Measurements from ENCODE around the gene TCF4. TPM values are rescaled to one million over a fixed set of nuclear protein-coding genes. Genes with fewer than 3 reads are reported as not detected.

The TCF4 gene
- polyA plus RNA-seq, 1 of the 3 experiments (the other 2 are of a cell fraction) = 39.1 TPM

DNA sequence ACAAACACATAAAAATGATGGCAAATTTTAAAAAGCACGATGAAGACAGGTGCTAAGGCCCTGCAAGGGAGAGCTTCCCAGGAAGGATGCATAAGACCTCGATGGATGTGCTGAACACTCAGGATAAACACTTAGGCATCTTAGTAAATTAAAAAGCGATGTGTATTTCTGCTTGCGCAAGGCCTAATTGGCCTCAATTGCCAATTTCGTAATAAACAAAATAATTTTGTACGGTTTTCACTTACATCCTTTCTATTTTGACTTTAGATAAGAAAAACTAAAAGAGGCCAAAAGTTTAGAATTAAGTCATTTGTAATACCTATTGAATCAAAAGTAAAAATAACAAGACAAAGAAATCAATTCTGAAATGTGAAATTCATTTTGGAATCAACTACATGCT, 189.1 kb downstream of the TCF4 start:
- Histone ChIP-seq H3K9me2 (no peaks in the 10 kb centered on the region), H3K9ac (no peak overlapping the region), H3K79me2 (ENCODE audit: insufficient read depth) (peaks cover 90% of the 10 kb centered on the region), H3K36me3 (replicated peaks in 1 of 2; ENCODE audit: control insufficient read depth in 1 of 2, insufficient read depth in 2 of 2, low read length in 1 of 2) (no peaks in the 10 kb centered on the region), H3K4me2 (0 out of 2 replicates have a peak overlapping the region, but pooled peaks have one; percentile 82), H3K4me1 (ENCODE audit: control insufficient read depth in 1 of 2, insufficient read depth in 2 of 2, low read depth in 1 of 2, low read length in 1 of 2) (peaks cover 21 to 34% of the 10 kb centered on the region in 2 experiments), H3K9me3 (no peaks in the 10 kb centered on the region), H3F3A (replicated peaks; ENCODE audit: insufficient read depth) (peaks cover 24% of the 10 kb centered on the region), H4K20me1 (ENCODE audit: insufficient read depth) (no peaks in the 10 kb centered on the region), H3K4me3 (ENCODE audit: low read depth in 2 of 2, low read length in 1 of 2) (no peak overlapping the region), H3K27ac (ENCODE audit: low read depth in 2 of 2, low read length in 1 of 2) (peak overlapping the region in 1 of 2 experiments; percentile 93; a peak in 2 of 4 replicates), H3K27me3 (ENCODE audit: insufficient read depth) (no peaks in the 10 kb centered on the region), H2AFZ (ENCODE audit: low read depth) (no peak overlapping the region)
- POLR2A ChIA-PET = no interaction called here
- no peak for DNase-seq
- CTCF ChIA-PET = interaction anchor here (0.7 kb wide), 1 partner anchor 152 kb away, joined by 3 read pairs; no protein-coding TSS in a partner anchor
- TF ChIP-seq MXI1 (IDR thresholded peaks at IDR 0.05; ENCODE audit: low read depth, low read length) (no peak), JUND (IDR thresholded peaks at IDR 0.05) (no peak), RFX5 (IDR thresholded peaks at IDR 0.05; ENCODE audit: low read length) (no peak), SIN3A (IDR thresholded peaks at IDR 0.05; ENCODE audit: borderline replicate concordance, low read depth, low read length) (no peak), POLR2AphosphoS5 (IDR thresholded peaks at IDR 0.05; ENCODE audit: low read depth, low read length) (no peak), YY1 (IDR thresholded peaks at IDR 0.05; ENCODE audit: low read depth) (no peak), RAD21 (IDR thresholded peaks at IDR 0.05; ENCODE audit: low read length) (no peak), TAF1 (IDR thresholded peaks at IDR 0.05; ENCODE audit: borderline replicate concordance, low read depth, low read length) (no peak), SMC3 (IDR thresholded peaks at IDR 0.05; ENCODE audit: low read depth, low read length) (no peak), MEF2A (IDR thresholded peaks at IDR 0.05; ENCODE audit: borderline replicate concordance, low read depth) (no peak), ELF1 (IDR thresholded peaks at IDR 0.05) (no peak), NFIC (IDR thresholded peaks at IDR 0.05; ENCODE audit: borderline replicate concordance) (no peak), EZH2phosphoT487 (IDR thresholded peaks at IDR 0.05; ENCODE audit: borderline replicate concordance, low read depth) (no peak), RCOR1 (IDR thresholded peaks at IDR 0.05; ENCODE audit: low read length) (no peak), FOXJ3 (CRISPR knock-in tag; IDR thresholded peaks at IDR 0.05) (no peak), GATA2 (CRISPR knock-in tag; IDR thresholded peaks at IDR 0.05) (no peak)
- TF ChIP-seq, protein P1, sequence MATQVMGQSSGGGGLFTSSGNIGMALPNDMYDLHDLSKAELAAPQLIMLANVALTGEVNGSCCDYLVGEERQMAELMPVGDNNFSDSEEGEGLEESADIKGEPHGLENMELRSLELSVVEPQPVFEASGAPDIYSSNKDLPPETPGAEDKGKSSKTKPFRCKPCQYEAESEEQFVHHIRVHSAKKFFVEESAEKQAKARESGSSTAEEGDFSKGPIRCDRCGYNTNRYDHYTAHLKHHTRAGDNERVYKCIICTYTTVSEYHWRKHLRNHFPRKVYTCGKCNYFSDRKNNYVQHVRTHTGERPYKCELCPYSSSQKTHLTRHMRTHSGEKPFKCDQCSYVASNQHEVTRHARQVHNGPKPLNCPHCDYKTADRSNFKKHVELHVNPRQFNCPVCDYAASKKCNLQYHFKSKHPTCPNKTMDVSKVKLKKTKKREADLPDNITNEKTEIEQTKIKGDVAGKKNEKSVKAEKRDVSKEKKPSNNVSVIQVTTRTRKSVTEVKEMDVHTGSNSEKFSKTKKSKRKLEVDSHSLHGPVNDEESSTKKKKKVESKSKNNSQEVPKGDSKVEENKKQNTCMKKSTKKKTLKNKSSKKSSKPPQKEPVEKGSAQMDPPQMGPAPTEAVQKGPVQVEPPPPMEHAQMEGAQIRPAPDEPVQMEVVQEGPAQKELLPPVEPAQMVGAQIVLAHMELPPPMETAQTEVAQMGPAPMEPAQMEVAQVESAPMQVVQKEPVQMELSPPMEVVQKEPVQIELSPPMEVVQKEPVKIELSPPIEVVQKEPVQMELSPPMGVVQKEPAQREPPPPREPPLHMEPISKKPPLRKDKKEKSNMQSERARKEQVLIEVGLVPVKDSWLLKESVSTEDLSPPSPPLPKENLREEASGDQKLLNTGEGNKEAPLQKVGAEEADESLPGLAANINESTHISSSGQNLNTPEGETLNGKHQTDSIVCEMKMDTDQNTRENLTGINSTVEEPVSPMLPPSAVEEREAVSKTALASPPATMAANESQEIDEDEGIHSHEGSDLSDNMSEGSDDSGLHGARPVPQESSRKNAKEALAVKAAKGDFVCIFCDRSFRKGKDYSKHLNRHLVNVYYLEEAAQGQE (IDR thresholded peaks at IDR 0.05; ENCODE audit: low read depth, low read length) = no peak
- TF ChIP-seq, protein P2, sequence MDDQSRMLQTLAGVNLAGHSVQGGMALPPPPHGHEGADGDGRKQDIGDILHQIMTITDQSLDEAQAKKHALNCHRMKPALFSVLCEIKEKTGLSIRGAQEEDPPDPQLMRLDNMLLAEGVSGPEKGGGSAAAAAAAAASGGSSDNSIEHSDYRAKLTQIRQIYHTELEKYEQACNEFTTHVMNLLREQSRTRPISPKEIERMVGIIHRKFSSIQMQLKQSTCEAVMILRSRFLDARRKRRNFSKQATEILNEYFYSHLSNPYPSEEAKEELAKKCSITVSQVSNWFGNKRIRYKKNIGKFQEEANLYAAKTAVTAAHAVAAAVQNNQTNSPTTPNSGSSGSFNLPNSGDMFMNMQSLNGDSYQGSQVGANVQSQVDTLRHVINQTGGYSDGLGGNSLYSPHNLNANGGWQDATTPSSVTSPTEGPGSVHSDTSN (IDR thresholded peaks at IDR 0.05) = no peak
- TF ChIP-seq, protein P3, sequence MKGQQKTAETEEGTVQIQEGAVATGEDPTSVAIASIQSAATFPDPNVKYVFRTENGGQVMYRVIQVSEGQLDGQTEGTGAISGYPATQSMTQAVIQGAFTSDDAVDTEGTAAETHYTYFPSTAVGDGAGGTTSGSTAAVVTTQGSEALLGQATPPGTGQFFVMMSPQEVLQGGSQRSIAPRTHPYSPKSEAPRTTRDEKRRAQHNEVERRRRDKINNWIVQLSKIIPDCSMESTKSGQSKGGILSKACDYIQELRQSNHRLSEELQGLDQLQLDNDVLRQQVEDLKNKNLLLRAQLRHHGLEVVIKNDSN (IDR thresholded peaks at IDR 0.05; ENCODE audit: borderline replicate concordance, low read depth) = no peak
- TF ChIP-seq, protein P4, sequence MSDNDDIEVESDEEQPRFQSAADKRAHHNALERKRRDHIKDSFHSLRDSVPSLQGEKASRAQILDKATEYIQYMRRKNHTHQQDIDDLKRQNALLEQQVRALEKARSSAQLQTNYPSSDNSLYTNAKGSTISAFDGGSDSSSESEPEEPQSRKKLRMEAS (IDR thresholded peaks at IDR 0.05; ENCODE audit: low read depth) = no peak
- WGBS (ENCODE audit: low lambda C conversion rate) = 94% methylated on average over 6 of the region's 6 CpGs
